ENCODE data around the gene TIAM2. TPM values are rescaled to one million over a fixed set of nuclear protein-coding genes. Genes with fewer than 3 reads are reported as not detected.

The TIAM2 gene
- total and polyA plus RNA-seq, 2 donors (not counting 3 experiments of a cell fraction or from before 2014, with no cell fraction given), result 9.6 to 18.5 TPM

DNA sequence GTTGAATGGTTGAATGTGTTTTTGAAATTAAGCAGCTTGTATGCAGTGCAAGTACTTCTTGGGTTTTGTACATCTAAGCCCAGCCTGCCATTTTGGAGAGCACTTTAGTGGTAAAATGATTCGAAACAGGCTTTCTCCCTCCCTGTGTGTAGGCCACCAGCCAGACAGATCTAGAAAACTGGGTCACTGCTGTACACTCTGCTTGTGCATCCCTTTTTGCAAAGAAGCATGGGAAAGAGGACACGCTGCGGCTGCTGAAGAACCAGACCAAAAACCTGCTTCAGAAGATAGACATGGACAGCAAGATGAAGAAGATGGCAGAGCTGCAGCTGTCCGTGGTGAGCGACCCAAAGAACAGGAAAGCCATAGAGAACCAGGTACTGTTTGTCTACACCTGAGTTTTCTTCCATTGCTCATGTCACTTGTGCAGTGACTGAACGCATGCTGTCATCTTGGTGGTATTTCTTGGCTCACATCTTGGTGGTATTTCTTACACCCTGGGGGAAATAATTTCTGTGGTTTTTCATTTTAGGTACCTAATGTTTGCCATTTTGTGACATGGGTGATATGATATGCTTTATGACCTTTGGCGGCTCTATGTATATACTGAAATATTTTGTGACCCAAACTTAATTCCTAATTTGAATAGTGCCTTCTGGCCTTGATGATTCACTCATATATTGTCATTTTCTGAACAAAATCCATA lies 153.0 kb downstream of the TIAM2 start:
- Histone ChIP-seq H2AFZ (ENCODE audit: low read depth, low read length) (no peak overlapping the region), H3K4me2 (ENCODE audit: insufficient read depth, low read length) (no peak overlapping the region), H3K9ac (replicated peaks; ENCODE audit: extremely low read depth, insufficient read depth, low read length) (no peak overlapping the region), H3K79me2 (ENCODE audit: control insufficient read depth, insufficient read depth, low read length) (no peaks in the 10 kb centered on the region), H3K27ac (ENCODE audit: insufficient read depth, low read depth, low read length) (no peak overlapping the region), H4K20me1 (replicated peaks; ENCODE audit: control insufficient read depth, extremely low read depth, insufficient read depth, low read length) (no peaks in the 10 kb centered on the region), H3K4me1 (ENCODE audit: control insufficient read depth, extremely low read depth, insufficient read depth, low read length) (peaks cover 13% of the 10 kb centered on the region), H3K36me3 (ENCODE audit: control insufficient read depth in 2 of 2, extremely low read depth in 1 of 2, insufficient read depth in 2 of 2, low read length in 2 of 2) (no peaks in the 10 kb centered on the region), H3K4me3 (replicated peaks in 1 of 3; ENCODE audit: insufficient read depth in 1 of 3, low read depth in 1 of 3, low read length in 3 of 3) (no peak overlapping the region), H3K27me3 (ENCODE audit: control insufficient read depth in 2 of 2, insufficient read depth in 2 of 2, low read length in 2 of 2) (no peaks in the 10 kb centered on the region), H3K9me1 (replicated peaks; ENCODE audit: control insufficient read depth, extremely low read depth, insufficient read depth, low read length) (no peaks in the 10 kb centered on the region), H3K9me3 (replicated peaks; ENCODE audit: control insufficient read depth, insufficient read depth, low read length) (no peaks in the 10 kb centered on the region)
- dilution Hi-C loops (cut with MboI; ENCODE audit: extremely low pct_ligation_motif_present, low sequenced_read_pairs) (no loop called here), intact Hi-C loops (cut with micrococcal nuclease) (no loop called here)
- no peak for TF ChIP-seq JUN (IDR thresholded peaks at IDR 0.05; ENCODE audit: borderline replicate concordance, insufficient read depth, insufficient read length, low read depth)
- TF ChIP-seq MYC (IDR thresholded peaks at IDR 0.05; ENCODE audit: low read depth, low read length), result no peak
- no peak for TF ChIP-seq FOS (IDR thresholded peaks at IDR 0.05; ENCODE audit: borderline replicate concordance, insufficient read depth, low read length)
- no peak for TF ChIP-seq POLR2AphosphoS5 (IDR thresholded peaks at IDR 0.05; ENCODE audit: insufficient read depth, low read depth, low read length)
- TF ChIP-seq, protein P1, sequence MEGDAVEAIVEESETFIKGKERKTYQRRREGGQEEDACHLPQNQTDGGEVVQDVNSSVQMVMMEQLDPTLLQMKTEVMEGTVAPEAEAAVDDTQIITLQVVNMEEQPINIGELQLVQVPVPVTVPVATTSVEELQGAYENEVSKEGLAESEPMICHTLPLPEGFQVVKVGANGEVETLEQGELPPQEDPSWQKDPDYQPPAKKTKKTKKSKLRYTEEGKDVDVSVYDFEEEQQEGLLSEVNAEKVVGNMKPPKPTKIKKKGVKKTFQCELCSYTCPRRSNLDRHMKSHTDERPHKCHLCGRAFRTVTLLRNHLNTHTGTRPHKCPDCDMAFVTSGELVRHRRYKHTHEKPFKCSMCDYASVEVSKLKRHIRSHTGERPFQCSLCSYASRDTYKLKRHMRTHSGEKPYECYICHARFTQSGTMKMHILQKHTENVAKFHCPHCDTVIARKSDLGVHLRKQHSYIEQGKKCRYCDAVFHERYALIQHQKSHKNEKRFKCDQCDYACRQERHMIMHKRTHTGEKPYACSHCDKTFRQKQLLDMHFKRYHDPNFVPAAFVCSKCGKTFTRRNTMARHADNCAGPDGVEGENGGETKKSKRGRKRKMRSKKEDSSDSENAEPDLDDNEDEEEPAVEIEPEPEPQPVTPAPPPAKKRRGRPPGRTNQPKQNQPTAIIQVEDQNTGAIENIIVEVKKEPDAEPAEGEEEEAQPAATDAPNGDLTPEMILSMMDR (IDR thresholded peaks at IDR 0.05; ENCODE audit: extremely low read depth in 1 of 2, insufficient read depth in 1 of 2, low read depth in 1 of 2, low read length in 2 of 2), result no peak
- TF ChIP-seq EZH2 (IDR thresholded peaks at IDR 0.05; ENCODE audit: borderline replicate concordance, low read depth, low read length, severe bottlenecking), result no peak
- TF ChIP-seq, protein P2, sequence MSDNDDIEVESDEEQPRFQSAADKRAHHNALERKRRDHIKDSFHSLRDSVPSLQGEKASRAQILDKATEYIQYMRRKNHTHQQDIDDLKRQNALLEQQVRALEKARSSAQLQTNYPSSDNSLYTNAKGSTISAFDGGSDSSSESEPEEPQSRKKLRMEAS (IDR thresholded peaks at IDR 0.05; ENCODE audit: insufficient read depth, insufficient read length), result no peak
- no peak for TF ChIP-seq GATA2 (IDR thresholded peaks at IDR 0.05; ENCODE audit: insufficient read depth, insufficient read length, low read depth, low read length)
- no peak for TF ChIP-seq POLR2A (IDR thresholded peaks at IDR 0.05; ENCODE audit: low read depth, low read length)
- DNase-seq (ENCODE audit: low read depth, low spot score), result no peak
- ChIA-PET CTCF (no interaction called here), POLR2A (no interaction called here)
- no peak for FAIRE-seq
- BruUV-seq (replicated peaks), result no TSS peak

Measured in endothelial cell of umbilical vein (primary cell).